ENCODE data around the gene GLDN.

GRCh38 chr15:51342227-51342999 is 958 bp downstream of the GLDN start:
- no peak for TF ChIP-seq SP1 (CRISPR knock-in tag; conservative IDR thresholded peaks at IDR 0.05)
- no peak for TF ChIP-seq CTCF (IDR thresholded peaks at IDR 0.05)
- peak; percentile 7; the same call in 1 of the 2 replicates for TF ChIP-seq MAX (CRISPR knock-in tag; IDR thresholded peaks at IDR 0.05)
- TF ChIP-seq FOXJ3 (CRISPR knock-in tag; IDR thresholded peaks at IDR 0.05; ENCODE audit: borderline replicate concordance): no peak

All from WTC11 (cell line).